Measurements from ENCODE around the gene TNFRSF17.
"Not testable (repeated sequence)": the region's sequence is repeated elsewhere in the genome, so short reads cannot be mapped to it uniquely, and the experiment has no call there.

The TNFRSF17 gene

GRCh38 chr16:11964761-11965551 lies at the start of gene TNFRSF17:
Gene TNFRSF17, plus strand, starts transcription at chr16:11965210. Its CDS starts 115 bp downstream, at chr16:11965325.
- DNase-seq, result no peak

DNA sequence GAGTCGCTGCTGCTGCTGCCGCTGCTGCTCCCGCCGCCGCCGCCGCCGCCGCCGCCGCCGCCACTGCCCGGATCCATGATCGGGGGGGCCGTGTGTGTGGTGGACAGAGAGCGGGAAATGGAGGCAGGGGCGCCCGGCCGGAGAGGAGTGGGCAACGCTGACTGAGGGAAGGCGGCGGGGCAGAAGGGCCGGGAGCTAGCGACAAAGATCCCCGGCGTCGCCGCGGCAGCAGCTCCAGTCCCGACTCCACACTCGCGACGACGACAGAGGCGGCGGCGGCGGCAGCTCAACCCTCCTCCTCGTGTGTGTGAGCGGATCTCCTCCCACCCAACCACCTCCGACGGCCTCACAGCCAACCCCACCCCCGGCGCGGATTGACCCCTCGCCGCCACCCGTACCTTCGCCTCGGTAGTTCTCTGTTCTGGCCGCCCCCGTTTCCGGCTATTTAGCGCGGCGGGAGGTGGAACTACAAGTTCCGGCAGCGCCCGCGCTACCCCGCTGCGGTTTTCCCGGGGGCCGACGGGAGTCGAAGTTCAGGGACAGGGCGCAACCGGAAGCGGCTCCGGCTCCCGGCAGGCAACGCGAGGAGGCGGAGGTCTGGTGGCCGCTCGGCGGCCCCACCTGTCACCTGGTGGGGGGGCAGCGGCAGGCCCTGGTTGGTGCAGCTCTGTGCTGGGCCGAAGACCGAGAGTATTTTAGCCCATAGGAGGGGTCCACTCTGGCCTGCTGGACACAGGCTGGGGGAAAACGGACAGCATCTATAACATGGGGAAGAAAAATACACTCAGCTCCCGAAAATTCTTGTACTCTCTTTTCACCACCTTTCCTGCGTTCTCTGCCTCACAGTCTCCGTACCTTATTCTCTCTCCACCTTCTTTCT lies 49.1 kb upstream of the TNFRSF17 start, which contains the start of gene GSPT1:
GSPT1 (minus strand) TSS at position 313 of the 880 bp plus-strand sequence; CDS start at position 77, 236 bp downstream.
- DNase-seq, result peak; percentile 99

GRCh38 chr16:11916524-11917285 lies 48.3 kb upstream of the TNFRSF17 start:
- no peak for DNase-seq

GRCh38 chr16:11924046-11924445 lies 41.0 kb upstream of the TNFRSF17 start:
- DNase-seq, result not testable (repeated sequence)

DNA sequence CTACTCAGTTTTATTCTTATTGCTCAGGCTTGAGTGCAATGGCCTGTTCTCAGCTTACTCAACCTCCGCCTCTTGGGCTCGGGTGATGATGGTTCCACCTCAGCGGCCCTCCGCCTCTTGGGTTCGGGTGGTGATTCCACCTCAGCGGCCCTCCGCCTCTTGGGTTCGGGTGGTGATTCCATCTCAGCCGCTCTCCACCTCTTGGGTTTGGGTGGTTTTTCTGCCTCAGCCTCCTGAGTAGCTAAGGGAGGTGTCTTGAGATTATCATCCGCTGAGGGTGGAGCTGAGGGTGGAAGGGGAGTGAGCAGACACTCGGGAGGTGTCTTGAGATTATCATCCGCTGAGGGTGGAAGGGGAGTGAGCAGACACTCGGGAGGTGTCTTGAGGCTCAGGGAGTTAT lies 37.7 kb upstream of the TNFRSF17 start:
- DNase-seq, result not testable (repeated sequence)

DNA sequence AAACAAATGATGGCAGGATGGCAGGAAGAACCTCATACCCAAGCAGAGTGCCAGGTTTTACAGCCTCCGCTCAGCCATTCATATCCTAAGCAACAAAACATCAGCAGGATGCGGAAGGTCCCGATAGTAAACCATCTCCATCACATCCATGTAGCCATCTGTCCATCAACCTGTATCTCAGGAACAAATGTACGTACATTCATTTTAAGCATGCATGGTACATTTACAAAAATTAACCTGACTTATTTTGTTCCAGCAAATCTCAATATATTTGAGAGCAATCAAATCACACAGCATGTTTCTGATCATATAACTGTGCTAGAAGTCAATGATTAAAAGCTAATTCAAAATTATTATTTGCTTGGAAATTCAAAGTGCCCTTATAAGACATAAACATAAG lies 23.1 kb upstream of the TNFRSF17 start, which contains the start of gene NPIPB2:
NPIPB2 (minus strand) TSS at position 101 of the 400 bp plus-strand sequence; CDS start at position 101, 0 bp downstream.
- DNase-seq, result not testable (repeated sequence)

- no peak for DNase-seq
Observed at GRCh38 chr16:11946433-11946832, 18.6 kb upstream of the TNFRSF17 start.

GRCh38 chr16:11948819-11949218 lies 16.2 kb upstream of the TNFRSF17 start:
- no peak for DNase-seq

- no peak for DNase-seq
Observed at GRCh38 chr16:11949527-11949926, 15.5 kb upstream of the TNFRSF17 start.

- no peak for DNase-seq
Observed at GRCh38 chr16:11950388-11950787, 14.6 kb upstream of the TNFRSF17 start.

GRCh38 chr16:11953576-11953975 lies 11.4 kb upstream of the TNFRSF17 start:
- not testable (repeated sequence) for DNase-seq

DNA sequence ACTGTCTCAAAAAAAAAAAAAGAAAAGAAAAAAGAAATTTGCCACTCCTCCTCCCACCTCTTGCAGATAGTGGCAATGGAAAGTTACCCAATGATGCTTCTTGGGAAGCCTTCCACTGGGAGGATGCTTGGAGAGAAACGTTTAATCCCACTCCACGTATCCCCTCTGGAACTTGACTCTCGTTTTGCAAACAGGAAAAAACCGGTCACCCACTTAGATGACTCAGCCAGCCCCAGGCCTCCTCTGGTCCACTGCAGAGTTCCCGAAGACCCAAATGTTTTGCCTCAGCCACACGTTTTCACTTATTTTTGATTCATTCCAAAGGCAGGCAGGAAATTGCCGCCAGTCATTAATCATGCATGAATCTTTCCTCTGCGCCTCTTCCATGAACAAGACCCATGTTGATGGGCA lies 9.3 kb upstream of the TNFRSF17 start:
- no peak for DNase-seq

DNA sequence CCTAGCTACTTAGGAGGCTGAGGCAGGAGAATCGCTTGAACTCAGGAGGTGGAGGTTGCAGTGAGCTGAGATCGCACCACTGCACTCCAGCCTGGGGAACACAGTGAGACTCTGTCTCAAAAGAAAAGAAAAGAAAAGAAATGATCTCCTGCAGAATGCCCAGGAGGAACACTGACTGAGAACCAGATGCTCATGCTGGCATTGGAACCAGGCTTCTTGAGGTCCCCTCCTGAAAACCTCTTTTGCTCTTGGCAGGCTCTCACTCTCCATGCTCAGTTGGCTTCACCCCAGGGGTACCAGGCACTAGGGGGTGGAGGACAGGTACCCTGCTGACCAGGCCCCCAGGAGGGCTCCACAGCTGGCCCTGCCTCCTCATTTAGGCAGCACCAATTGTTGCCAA lies 8.5 kb upstream of the TNFRSF17 start:
- DNase-seq, result no peak

GRCh38 chr16:11957591-11958395 lies 7.2 kb upstream of the TNFRSF17 start:
- DNase-seq, result no peak

DNA sequence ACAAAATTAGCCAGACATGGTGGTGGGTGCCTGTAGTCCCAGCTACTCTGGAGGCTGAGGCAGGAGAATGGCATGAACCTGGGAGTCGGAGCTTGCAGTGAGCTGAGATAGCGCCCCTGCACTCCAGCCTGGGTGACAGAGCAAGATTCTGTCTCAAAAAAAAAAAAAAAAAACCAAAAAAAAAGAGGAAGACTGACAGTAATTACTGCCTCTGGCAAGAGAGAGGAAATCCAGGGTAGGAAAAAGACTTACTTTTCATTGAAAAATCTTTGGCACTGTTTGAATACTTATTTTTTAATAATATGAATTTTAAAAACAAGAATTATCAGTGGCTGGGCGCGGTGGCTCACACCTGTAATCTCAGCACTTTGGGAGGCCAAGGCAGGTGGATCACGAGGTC lies 2.6 kb upstream of the TNFRSF17 start:
- DNase-seq, result not testable (repeated sequence)

GRCh38 chr16:11962978-11963377 lies 2.0 kb upstream of the TNFRSF17 start:
- not testable (repeated sequence) for DNase-seq

DNA sequence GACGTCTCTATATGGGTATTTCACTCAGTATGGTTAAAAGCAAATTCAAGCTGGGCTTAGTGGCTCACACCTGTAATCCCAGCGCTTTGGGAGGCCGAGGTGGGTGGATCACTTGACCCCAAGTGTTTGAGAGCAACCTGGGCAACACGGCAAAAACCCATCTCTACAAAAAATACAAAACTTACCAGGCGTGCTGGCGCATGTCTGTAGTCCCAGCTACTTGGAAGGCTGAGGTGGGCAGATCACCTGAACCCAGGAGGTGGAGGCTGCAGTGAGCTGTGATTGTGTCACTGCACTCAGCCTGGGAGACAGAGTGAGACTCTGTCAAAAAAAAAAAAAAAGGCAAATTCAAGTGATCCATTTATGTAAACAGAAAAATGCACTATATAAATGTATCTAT lies 1.3 kb upstream of the TNFRSF17 start:
- no peak for DNase-seq

DNA sequence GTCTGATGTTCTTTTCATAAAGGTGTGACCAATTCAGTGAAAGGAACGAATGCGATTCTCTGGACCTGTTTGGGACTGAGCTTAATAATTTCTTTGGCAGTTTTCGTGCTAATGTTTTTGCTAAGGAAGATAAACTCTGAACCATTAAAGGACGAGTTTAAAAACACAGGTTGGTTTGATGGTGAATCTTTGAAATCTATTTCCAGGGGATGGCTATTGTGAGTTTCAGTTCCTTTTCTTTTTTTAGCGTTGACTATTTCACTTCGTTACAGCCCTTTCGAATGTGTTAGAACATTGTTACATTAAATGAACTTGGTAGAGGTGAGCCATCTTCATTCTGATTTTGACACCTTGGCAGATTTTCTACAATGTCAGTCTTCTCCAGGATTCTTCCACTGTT lies 1.2 kb downstream of the TNFRSF17 start:
- no peak for DNase-seq

DNA sequence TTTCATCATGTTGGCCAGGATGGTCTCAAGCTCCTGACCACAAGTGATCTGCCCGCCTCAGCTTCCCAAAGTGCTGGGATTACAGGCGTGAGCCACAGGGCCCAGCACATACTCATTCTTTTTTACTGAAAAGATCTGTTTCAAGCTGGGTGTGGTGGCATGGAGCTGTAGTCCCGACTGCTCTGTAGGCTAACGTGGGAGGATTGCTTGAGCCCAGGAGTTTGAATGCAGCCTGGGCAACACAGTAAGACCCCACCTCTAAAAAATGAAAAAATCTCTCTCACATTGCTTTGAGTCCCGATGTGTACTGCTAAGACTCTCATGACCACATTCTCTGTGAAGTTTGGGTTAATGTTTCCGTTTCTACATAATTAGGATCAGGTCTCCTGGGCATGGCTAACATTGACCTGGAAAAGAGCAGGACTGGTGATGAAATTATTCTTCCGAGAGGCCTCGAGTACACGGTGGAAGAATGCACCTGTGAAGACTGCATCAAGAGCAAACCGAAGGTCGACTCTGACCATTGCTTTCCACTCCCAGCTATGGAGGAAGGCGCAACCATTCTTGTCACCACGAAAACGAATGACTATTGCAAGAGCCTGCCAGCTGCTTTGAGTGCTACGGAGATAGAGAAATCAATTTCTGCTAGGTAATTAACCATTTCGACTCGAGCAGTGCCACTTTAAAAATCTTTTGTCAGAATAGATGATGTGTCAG lies 2.3 kb downstream of the TNFRSF17 start:
- DNase-seq, result no peak

DNA sequence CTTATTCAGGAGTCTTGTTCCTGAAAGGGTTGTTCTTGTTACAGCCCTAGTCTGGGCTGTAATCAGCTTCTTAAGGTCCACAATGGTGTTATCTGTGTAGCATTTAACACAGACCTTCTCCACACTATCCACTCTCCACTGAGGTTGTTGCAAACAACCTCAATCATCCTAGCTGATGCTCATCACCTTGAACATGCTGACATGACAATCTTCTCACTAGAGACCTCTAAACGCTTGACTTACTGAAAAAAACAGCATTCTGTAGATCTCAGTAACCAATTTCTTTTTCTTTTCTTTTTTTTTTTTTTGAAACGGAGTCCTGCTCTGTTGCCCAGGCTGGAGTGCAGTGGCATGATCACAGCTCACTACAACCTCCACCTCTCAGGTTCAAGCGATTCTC lies 3.6 kb downstream of the TNFRSF17 start:
- no peak for DNase-seq

GRCh38 chr16:11970292-11970691 lies 5.3 kb downstream of the TNFRSF17 start:
- not testable (repeated sequence) for DNase-seq

Data from activated CD4-positive, CD25-positive, alpha-beta regulatory T cell treated with anti-CD3 and anti-CD28 coated beads, Interleukin-2, amount 50 U/mL, for 72 hours (primary cell).